Right renal cortex interstitium (tissue), 3 donors: Measurements from ENCODE around the gene EPB41L2. TPM values are rescaled to one million over a fixed set of nuclear protein-coding genes. Genes with fewer than 3 reads are reported as not detected.
"Not testable (repeated sequence)": the region's sequence is repeated elsewhere in the genome, so short reads cannot be mapped to it uniquely, and the experiment has no call there.

Source experiments
- DNase-seq, 3 donors: peaks; one replicate each; pipeline ENCODE4 v3.0.0-alpha.2; 2013; ENCODE audit warnings: low read depth in 3 of 3, low spot score in 2 of 3
- polyA plus RNA-seq, 3 donors: library from polyadenylated mRNA; unstranded; fragments of 120-200 nt; gene quantifications; one replicate each; pipeline ENCODE4 v1.2.1, GENCODE V29; 2013; ENCODE audit not compliant: insufficient read length in 3 of 3

The EPB41L2 gene
- polyA plus RNA-seq, 3 donors, result 138 to 163 (median 139) TPM

GRCh38 chr6:130923350-130923749, 139.7 kb downstream of the EPB41L2 start:
- no peak for DNase-seq

- no peak for DNase-seq
Measured at GRCh38 chr6:130922922-130923321, 140.1 kb downstream of the EPB41L2 start.

- DNase-seq, result no peak
Measured at GRCh38 chr6:130920969-130921368, 142.1 kb downstream of the EPB41L2 start.

GRCh38 chr6:130918171-130918570, 144.9 kb downstream of the EPB41L2 start:
- no peak for DNase-seq

- not testable (repeated sequence) for DNase-seq
Measured at GRCh38 chr6:130915606-130916005, 147.4 kb downstream of the EPB41L2 start.

- no peak for DNase-seq
Measured at GRCh38 chr6:130913120-130913519, 149.9 kb downstream of the EPB41L2 start.

GRCh38 chr6:130912434-130912833, 150.6 kb downstream of the EPB41L2 start:
- no peak for DNase-seq

- DNase-seq, result no peak
Measured at GRCh38 chr6:130908958-130909357, 154.1 kb downstream of the EPB41L2 start.

GRCh38 chr6:130908188-130908587, 154.9 kb downstream of the EPB41L2 start:
- no peak for DNase-seq

- no peak for DNase-seq
Measured at GRCh38 chr6:130907687-130908086, 155.4 kb downstream of the EPB41L2 start.

GRCh38 chr6:130906736-130907381, 156.2 kb downstream of the EPB41L2 start:
- no peak for DNase-seq

GRCh38 chr6:130903602-130904001, 159.4 kb downstream of the EPB41L2 start:
- no peak for DNase-seq

- no peak for DNase-seq
Measured at GRCh38 chr6:130903007-130903406, 160.0 kb downstream of the EPB41L2 start.

GRCh38 chr6:130900913-130901312, 162.1 kb downstream of the EPB41L2 start:
- DNase-seq, result no peak

- no peak for DNase-seq
Measured at GRCh38 chr6:130896249-130896648, 166.8 kb downstream of the EPB41L2 start.

- DNase-seq, result no peak
Measured at GRCh38 chr6:130895516-130895915, 167.5 kb downstream of the EPB41L2 start.

- DNase-seq, result no peak
Measured at GRCh38 chr6:130893766-130894165, 169.3 kb downstream of the EPB41L2 start.

- no peak for DNase-seq
Measured at GRCh38 chr6:130893277-130893676, 169.8 kb downstream of the EPB41L2 start.

- DNase-seq, result no peak
Measured at GRCh38 chr6:130890521-130890971, 172.5 kb downstream of the EPB41L2 start.

- DNase-seq, result no peak
Measured at GRCh38 chr6:130889423-130889822, 173.6 kb downstream of the EPB41L2 start.

GRCh38 chr6:130888246-130888645, 174.8 kb downstream of the EPB41L2 start:
- DNase-seq, result no peak

- DNase-seq, result no peak
Measured at GRCh38 chr6:130886966-130887365, 176.1 kb downstream of the EPB41L2 start.
